Astrocyte of the cerebellum (primary cell): ENCODE results near the gene FH.

Experiments used
- DNase-seq: peaks from one replicate; pipeline ENCODE4 v3.0.0-alpha.2; 2011; ENCODE audit warnings: low read depth
- H3K4me3 ChIP-seq: 2 replicates; pipeline ENCODE4 v1.5.1; 2011; ENCODE audit warnings: mild to moderate bottlenecking, low read depth, low read length, moderate library complexity
- CTCF ChIP-seq: IDR thresholded peaks from 2 replicates; pipeline ENCODE4 v1.5.1; 2012; ENCODE audit warnings: low read length, low read depth, moderate library complexity, mild to moderate bottlenecking; ENCODE audit errors: missing control alignments
- in situ Hi-C: cut with HindIII; loops from 2 replicates; pipeline ENCODE4 v1.10.0; 2017; ENCODE audit warnings: low sequenced_read_pairs

FH gene

GRCh38 chr1:241553886-241554592, 34.5 kb upstream of the FH start:
- in situ Hi-C loops: no loop called here
- TF ChIP-seq CTCF: no peak

GRCh38 chr1:241551759-241552638, 32.4 kb upstream of the FH start:
- DNase-seq: no peak
- H3K4me3 ChIP-seq: no peak overlapping the region

More at GRCh38 chr1:241553886-241554592, 34.5 kb upstream of the FH start:
- no peak overlapping the region for H3K4me3 ChIP-seq
- no peak for DNase-seq

GRCh38 chr1:241550318-241550717, 30.8 kb upstream of the FH start:
- H3K4me3 ChIP-seq: no peak overlapping the region
- no peak for TF ChIP-seq CTCF

More at GRCh38 chr1:241551759-241552638, 32.4 kb upstream of the FH start:
- in situ Hi-C loops: no loop called here
- no peak for TF ChIP-seq CTCF

GRCh38 chr1:241548008-241548407, 28.5 kb upstream of the FH start:
- in situ Hi-C loops: loop anchor here (25.0 kb wide), 1 partner anchor 289 kb away; the partner anchor contains the start of gene EXO1
- H3K4me3 ChIP-seq: no peak overlapping the region
- no peak for DNase-seq
- no peak for TF ChIP-seq CTCF

More at GRCh38 chr1:241550318-241550717, 30.8 kb upstream of the FH start:
- in situ Hi-C loops: no loop called here
- no peak for DNase-seq

GRCh38 chr1:241542199-241542907, 22.8 kb upstream of the FH start:
- in situ Hi-C loops: loop anchor here (25.0 kb wide), 1 partner anchor 295 kb away; the partner anchor contains the start of gene EXO1
- no peak overlapping the region for H3K4me3 ChIP-seq
- TF ChIP-seq CTCF: no peak
- no peak for DNase-seq

- no peak for TF ChIP-seq CTCF
- in situ Hi-C loops: loop anchor here (25.0 kb wide), 1 partner anchor 300 kb away; the partner anchor contains the start of gene EXO1
Observed at GRCh38 chr1:241536969-241537368, 17.4 kb upstream of the FH start.

More at GRCh38 chr1:241536969-241537368, 17.4 kb upstream of the FH start:
- DNase-seq: no peak
- H3K4me3 ChIP-seq: no peak overlapping the region
